Middle frontal gyrus (tissue), 1 donor: ENCODE measurements around the gene GABBR2.

ENCODE experiments used
- DNase-seq: peaks from one replicate; pipeline ENCODE4 v3.0.0-alpha.2; 2015; ENCODE audit warnings: low spot score; ENCODE audit errors: extremely low spot score

The GABBR2 gene

DNA sequence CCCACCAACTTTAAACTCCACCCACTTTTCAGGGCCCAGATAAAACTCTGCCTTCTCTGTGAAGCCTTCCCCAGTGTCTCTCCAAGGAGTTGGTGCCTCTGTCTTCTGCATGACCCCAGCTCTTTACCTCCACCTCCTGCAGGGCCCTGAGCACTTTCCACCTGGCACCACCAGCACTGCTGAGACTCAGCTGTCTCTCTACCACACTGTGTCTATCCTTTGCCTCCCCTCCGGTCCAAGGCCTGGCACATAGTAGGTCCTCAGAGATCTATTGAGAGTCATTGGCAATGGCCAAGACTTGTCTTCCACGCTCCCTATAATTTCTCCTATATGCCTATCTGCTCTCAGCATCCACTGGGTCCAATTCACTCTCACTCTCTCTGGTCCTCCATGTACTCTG lies 12.9 kb upstream of the GABBR2 start:
- DNase-seq: no peak

DNA sequence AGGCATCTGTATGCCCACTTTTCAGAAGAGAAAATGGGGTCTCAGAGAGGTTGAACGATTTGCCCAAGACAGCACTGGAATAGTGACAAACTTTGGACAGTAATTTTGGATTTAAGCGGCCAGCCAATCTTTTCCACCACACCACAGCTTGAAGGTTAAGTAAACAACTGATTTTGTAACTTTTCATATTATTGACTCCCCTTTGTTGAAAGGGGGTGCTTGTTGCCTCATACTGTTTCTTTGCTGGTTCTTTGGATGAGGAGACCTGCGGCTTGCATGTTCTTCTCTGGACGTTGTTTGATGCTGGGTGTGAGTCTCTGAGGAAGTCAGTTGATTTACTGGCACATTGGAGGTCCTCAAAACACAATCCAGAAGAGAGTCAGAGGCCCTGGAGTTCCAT lies 11.7 kb upstream of the GABBR2 start:
- DNase-seq: no peak

DNA sequence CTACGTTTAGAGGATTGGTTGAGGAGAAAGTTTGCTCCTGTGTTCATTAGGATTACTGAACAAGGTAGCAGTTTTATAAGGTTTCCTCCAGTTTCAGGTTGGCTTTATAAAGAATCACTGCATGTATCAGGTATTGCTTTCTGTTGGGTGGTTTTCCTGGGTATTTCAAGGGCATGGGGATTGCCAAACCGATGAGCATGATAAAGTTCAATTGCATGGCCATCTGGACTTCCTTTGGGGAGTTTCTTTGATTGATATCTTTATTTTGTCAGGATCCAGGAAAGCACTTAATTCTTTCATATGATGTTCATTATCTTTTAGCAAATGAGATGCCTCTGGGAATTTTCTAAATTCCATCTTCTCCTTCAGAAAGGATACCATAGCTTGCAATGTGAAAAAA lies 10.3 kb upstream of the GABBR2 start:
- DNase-seq: no peak

DNA sequence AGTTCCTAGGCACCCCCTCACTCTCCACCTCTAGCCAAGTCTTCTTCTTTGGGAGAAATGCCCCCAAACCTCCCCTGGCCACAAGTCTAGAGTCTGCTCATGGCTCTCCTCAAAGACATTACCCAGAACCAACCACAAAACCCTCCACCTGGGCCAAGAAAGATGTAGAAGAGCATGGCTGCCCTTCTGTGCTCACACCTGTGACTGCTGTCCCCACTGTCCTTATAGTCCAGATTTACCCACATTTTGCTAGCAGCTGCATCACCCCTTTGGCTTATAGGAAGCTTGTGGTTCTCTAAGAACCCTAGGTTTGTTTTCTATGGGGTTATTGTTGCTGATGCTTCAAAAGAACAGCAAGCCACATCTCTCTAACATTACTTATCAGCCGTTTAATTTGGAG lies 6.1 kb upstream of the GABBR2 start:
- DNase-seq: no peak

DNA sequence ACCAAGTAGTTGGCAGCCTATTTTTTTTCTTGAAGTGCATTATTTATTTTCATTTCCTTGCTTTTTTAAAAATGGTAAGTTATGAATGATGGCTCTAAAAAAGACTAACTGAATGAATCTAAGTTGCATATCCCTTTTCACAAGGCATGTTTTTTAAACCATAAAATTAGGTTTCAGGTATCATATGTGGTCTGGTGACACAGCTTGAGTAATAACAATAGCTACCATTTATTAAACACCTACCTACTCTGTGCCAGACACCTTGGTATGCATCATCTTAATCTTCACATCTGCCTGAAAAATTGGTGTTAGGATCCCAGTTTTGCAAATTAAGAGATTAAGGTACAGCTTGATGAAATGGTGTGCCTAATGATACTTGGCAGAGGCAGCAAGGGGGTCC lies 4.3 kb upstream of the GABBR2 start:
- DNase-seq: no peak

DNA sequence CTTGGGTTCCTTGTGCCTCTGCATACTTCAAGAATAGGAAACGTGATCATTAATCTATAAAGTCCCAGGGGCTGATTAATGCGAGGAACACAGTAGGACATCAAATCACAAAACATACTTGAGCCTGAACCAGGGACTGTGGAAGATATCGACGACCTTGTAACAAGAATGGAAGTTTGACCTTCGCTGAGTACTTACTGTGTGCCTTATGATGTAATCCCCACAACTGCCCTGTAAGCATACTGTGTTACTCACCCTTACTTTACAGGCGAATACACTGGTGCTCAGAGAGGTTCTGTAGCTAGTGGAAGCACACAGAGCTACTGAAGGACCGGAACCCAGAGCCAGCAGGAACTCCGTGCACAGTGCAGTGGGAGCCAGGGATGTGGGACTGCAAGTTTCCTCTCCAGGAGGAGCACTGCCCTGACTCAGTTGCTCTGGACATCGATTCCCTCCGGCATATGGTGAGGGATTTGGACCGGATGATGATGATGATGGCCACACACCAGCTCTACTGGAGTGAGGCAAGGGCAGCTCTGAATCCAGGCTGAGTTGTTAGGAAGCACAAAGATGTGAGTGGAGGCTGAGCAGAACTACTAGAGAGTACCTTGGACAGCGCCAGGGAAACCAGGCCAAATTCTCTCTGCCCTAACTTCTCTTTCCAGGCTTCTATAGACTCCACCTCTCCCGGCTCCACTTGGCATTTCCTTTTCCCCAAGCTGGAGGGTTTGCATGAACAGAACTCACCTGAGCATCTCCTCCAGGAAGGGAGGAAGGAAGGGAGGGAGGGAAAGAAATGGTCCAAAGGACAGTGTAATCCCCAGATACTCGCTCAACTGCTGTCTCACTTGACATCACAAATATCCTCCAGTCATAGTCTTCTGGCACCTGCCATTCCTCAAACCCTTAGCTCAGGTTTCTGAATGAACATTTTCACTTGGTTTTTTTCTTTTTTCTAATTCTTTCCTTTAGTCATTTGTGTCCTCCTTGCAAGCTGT lies 1.5 kb upstream of the GABBR2 start:
- no peak for DNase-seq

DNA sequence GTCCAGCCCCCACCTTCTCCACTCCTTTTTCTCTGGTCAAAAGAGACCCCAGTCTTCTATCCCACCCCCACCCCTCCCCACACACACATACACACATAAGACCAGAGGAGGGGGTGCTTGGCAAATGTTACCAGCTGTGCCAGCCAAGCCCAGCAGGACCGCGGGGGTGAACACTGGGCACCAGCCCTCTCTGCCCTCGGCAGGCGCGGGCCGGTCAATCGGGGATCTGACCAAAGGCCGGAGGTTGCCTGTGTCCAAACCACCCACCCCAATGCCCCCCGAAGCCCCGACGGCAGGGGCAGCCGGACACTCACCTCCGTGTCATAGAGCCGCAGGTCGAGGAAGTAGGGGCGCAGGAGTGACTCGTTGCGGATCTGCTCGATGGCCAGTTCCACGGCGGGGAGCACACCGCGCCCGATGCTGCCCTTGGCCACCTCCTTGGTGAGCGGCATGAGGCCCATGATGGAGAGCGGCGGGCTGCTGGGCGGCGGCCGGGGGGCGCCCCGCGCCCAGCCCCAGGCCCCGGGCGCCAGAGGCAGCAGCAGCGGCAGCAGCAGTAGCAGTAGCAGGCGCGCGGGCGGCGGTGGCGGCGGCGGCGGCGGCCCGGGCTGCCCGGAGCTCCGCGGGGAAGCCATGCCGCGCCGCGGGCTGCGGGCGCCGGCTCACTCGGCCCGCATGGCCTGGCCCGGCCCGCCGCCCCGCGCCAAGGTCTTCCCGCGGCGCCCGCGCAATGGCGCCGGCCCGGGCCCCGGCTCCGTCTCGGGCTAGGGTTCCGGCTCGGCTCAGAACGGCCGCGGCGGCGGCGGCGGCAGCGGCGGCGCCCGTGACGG lies 417 bp downstream of the GABBR2 start:
- DNase-seq: no peak

DNA sequence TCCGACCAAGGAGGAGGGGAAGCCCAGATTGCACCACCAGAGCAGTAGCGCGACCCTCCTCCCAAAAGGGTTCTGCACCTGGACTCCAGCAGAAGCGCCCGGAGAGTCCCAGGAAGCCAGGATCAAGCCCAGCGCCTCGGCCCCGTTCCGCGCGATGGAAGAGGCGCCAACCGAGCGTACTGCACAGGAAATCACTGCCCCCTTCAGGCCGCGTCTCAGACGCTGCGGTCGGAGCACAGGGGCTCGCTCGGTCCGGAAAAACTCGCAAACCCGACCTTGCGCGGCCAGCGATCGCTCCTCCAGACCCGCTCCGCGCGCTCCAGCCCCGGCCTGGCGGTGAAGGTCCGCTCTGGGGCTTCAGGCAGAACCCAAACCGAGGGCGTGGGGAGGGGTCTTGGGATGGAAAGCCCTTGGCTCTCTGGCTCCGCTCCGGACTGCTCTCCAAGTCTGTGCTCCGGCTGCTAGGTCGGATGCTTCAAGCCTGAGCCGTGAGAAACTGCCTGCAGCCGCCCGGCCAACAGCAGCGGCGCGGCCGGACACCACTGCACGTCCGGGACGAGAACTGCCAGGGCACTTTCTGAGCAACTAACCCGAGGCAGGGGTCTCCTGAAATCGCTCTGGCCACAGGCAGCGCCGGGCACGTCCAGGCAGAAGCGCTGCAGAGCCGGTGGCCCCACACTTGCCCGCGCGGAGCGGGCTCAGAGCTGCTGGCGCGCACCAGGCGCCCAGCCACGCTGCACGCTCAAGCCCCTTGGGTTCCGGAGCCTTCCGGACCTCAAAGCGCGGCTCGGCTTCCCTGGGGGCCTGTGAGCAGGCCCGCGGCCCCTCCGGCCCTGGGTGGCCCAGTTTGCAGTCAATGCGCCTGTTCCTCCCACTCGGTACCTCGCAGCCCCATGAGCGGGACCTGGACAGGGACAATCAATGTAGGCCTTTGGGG lies 1.3 kb downstream of the GABBR2 start:
- no peak for DNase-seq

DNA sequence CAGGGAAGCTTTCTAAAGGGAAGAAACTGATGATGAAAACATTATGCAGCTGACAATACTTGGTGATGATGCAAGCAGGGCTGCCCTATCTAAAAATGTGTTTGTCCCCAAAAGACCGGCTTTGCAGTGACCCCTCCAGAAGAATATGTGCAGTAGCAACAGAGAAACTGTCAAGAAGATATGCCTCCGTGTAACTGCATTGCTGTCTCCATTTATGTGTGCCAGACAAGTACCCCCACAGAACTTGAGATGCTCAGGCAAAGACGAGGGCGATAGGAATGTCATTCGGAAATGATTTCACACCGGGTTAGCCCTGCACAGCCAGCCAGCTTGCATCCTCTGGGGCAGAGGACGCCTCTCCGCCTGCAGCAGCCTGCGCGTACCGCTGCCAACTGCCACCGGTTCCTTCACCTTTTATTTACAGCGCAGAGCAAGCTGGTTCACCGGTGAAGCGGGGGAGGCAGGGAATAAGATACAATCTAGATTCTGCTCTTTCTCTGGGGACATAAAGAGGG lies 2.0 kb downstream of the GABBR2 start:
- no peak for DNase-seq

DNA sequence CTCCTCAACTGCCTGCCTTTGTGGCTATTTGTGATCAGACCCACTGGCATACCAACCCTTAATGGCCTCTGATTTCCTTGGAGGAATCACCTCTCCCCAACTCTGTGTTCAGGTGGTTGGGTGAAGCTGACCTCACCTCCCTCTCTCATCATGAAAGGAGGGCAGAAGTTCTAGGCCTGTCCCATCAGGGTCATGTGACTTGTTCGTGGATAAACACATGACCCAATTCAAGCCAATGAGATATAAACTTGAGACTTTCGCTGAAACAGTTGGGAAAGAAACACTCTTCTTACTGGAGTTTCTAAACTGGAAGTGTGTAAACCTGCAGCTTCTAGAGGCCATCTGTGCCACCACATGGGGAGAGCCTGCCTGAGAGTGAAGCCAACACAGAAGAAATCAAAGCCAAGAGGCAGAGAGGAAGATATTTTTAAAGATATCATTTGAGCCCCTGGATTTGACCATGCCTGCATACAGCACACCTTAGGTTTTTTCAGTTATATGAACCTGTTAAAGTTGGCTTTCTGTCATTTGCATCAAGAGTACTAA lies 5.8 kb downstream of the GABBR2 start:
- DNase-seq: no peak

DNA sequence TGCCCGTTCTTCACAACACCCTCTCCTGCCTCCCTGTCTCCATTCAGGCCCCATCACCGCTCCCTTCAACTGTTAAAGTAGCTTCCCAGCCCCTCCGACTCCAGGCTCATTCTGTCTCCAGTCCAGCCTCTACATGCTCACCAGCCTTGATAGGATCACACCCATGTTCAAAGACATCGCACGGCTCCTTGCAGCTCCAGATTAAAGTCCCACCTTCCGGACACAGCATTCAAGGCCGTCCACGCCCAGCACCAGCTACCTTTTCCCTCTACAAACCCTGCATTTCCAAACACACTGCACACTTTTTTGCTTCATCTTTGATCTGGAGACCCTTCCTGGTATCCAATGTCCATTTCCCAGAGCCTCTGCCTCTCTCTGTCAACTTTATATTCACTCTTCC lies 6.4 kb downstream of the GABBR2 start:
- DNase-seq: no peak

DNA sequence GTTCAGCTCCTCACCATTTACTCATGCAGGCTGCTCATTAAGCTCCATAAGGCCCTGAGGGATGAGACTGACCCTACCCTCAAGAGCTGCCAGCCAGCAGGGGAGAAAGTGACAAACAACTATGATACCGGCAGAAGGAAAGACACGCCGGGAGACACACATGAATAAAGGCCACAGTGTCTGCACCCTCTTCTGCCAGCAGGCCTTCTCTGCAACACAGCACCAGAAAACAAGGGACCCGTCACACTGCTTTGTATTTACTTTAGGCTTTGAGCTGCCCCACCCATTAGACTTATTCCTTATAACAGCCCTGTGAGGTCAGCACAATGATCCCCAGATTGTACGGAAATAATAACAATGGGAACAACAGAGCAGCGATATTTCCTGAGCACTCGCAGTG lies 7.2 kb downstream of the GABBR2 start:
- no peak for DNase-seq

DNA sequence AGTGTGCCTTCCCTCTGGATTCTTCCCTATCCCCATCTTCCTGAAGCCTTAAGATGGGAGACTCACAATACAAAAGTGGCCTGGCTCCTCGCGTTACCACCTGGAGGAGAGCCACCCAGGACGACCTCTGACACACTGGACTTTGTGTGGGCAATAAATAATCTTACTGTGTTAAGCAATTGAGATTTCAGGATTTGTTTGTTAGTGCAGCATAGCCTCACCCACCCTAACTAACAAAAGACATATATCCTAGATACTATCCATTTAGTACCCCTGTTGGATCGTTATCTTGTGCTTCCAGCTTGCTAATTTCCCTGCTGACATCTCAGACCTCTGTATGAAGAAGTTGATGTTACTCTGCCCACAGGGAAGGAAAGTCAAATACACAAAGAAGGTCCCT lies 7.9 kb downstream of the GABBR2 start:
- no peak for DNase-seq

DNA sequence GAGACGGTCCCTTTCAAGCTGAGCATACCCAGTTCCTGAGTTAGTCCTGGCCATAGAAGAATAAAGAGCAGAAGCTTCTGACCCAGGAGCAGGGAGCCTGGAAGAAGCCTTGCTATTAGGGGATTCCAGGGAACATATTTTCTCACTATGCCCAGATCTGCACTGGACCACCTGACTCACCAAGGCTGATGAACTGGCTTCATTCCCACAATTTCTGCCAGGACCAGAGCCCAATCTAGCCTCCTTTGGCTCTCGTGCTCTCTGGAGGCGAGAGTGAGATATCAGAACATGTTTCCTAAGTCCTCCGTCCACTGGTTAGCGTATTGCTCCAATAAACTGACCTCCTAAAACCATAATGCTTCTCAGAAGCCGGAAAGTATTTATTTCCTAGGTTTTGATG lies 9.9 kb downstream of the GABBR2 start:
- DNase-seq: no peak

DNA sequence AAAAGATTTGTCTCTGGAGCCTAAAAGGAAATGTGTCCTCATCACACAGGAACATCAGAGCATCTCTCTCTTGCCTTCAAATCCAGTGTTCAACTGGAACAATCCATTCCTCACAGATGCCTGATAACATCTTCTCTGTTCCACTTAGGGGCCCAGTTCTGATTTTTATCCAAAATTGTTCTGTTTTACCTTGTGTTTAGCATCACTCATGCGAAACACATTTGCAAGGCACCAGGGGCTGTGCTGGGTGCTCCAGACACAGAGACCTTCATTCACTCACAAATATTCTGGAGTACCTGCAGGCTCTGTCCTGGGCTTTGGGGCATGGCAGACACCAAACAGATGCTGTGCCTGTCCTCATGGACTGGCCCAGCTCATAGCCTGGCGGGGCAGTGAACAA lies 13.8 kb downstream of the GABBR2 start:
- DNase-seq: no peak

DNA sequence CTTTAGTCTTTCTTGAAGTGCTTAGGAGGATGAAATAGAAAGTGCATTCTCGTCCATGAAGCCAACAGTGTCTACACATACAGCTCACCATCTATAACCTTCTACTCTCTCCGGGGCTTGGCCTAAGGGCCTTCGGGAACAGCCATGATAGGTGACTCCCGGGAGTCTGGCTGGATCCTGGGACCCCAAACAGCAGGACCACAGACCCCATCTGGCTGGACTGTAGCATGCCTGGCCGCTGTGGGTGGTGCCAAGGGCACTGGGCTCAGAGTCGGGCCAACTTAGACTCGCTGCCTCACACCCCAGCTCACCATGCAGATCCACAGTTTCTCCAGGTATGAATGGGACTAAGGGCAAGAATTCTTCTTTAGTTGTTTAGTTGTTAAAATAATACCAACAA lies 16.3 kb downstream of the GABBR2 start:
- DNase-seq: no peak

DNA sequence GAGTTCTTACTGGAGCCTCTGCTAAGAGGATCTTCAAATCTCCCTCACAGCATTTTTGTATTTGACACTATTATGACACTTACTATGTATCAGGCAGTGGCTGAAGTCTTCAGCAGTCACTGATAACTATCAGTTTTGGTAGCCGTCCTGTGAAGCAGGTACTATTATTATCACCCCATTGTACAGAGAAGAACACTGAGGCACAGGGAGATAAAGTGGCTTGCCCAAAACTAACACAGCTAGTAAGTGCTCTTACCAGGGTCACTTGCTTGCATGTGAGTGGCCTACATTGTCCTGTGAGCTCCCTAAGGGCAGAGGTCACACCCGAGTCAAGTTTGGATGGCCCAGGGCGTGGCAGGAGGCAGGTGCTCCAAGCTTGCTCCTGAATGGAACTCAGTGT lies 16.8 kb downstream of the GABBR2 start:
- no peak for DNase-seq

DNA sequence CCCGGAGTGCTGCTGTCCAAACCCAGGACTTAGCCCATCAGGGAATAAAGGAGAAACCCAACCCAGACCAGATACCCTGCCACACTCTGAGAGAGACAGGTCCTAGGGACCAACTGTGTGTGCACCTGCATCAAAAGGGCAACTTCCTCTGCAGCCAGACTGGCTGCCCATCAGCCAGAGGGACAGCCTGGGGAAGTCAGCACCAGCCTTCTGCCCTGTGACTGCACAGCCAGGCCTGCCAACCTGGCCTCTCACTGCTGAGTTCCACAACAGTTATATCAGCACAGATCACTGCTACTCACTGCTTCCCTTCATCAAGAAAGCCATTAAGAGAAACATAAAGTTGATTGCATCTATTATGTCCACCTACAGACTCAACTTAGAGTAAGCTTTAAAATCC lies 18.0 kb downstream of the GABBR2 start:
- DNase-seq: no peak

DNA sequence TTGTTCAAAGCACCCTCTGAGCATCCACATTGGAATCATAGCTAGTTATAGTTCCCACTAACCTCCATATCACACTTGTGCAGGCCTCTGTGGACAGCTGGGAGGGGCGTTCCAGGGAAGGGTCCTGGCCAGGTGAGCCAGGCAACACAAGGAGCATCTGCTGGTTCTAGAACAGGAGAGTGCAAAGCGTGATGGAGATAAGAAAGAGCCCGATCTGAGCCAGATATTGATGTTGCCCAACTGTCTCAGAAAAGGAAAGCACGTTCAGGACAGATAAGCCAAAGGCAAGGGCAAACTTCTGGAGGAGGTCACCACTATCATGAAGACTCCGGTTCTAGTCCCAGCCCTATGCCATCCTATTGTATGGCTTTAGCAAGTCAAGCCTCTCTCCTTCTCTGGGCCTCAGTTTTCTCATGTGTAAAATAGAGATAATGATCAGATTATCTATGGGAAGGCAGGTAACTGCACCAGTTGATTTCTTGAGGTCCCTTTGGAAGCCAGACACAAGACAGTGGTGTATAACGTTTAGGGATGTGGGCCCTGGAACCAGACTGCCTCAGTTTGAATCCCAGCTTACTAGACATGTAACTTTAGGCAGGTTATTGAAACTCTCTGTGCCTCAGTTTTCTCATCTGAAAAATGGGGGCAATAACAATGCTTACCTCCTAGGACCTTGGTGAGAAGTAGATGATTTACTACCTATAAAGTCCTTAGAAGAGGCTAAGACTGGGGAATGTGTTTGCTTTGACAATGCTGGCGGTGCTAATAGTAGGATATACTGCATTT lies 19.8 kb downstream of the GABBR2 start:
- no peak for DNase-seq

DNA sequence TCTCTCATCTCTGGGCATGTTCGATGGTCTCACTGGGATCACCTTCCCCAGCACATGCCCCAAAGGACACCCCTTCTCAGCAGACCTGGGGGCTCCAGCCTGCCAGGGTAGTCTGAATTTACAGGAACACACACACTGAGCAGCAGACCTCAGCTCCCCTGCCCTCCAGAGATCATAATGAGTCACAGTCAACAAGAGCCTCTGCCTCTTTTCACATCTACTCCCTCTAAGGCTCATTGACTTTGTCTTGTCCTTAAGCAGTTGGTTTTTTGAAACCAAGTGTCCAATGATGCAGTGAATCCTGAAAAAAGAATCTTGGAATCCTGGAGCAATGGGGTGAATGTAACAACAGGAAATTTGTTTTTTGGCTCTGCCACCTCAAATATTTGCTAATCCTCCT lies 20.8 kb downstream of the GABBR2 start:
- DNase-seq: no peak
